HS-5 (cell line): ENCODE measurements around the gene CBLN4.

Experiments
- DNase-seq: peaks from one replicate; pipeline ENCODE4 v3.0.0-alpha.2; 2012; ENCODE audit warnings: low read depth

The CBLN4 gene

DNA sequence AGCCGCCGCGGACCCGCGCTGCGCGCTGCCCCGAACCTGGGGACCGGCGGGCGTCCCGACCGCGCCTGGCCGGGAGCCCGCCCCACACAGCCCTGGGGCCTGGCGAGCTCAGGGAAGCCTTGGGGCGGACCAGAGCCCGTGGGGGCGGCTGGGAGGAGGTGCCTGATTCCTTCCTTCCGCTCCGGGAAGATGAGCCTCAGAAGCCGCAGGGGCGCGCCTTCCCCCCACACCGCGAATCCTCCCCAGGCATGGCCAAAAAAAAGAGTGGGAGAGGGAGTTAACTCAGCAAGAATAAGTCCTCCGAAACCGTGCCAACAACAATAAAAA lies at the start of gene CBLN4:
TSS of gene CBLN4 (minus strand) at position 131 of the 327 bp plus-strand sequence. CDS start 1,348 bp downstream, outside the sequence.
- DNase-seq = no peak

DNA sequence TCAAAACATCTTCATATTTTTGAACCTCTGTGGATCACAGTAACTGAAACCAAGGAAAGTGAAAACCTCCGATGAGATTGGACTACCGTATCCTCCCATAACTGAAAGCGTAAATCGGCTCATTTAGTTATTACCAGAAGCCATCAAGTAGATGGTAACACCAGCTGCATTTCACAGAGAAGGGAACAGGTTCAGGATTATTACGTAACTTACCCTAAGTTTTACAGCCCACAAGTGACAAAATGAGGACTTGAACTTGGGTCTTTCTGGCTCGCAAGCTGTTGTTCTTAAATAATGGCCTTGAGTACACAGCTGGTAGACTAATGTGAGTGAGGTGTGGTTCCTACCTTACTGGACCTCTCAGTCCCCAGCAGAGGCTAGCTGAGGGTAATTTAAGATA lies 37.9 kb upstream of the CBLN4 start:
- no peak for DNase-seq

DNA sequence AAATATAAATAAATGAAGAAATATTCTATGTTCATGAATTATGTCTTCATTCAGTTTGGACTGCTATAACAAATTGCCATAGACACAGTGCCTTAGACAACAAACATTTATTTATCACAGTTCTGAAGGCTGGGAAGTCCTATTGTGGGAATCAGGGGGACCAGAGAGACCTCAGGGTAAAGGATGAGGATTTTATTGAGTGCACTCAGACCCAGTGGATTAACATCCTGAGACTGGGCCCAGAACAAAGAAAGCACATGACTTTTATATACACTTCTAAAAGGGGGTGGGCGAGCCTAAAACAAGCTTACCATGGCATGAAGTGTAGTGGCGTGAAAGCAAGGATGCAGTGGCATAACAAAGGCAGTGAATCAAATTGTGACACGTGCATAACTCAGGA lies 26.9 kb upstream of the CBLN4 start:
- DNase-seq = no peak

DNA sequence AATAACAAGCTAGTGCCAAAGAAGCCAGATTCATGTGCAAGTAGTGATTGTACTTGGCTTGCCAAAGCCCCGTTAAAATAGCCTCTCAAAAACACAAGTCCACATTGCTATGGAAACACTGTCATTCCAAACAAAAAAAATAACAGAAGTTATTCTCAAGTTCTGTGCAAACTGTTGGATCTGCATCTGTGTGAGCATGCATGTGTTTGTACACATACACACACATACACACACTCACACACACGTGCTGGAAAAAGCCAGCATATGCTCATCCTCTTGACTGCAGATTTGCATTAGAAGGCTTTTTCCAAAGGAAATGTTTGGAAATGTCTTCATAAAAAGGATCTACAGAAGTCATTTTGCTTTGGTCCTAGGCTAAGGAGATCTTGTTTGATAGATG lies 13.4 kb upstream of the CBLN4 start:
- no peak for DNase-seq

DNA sequence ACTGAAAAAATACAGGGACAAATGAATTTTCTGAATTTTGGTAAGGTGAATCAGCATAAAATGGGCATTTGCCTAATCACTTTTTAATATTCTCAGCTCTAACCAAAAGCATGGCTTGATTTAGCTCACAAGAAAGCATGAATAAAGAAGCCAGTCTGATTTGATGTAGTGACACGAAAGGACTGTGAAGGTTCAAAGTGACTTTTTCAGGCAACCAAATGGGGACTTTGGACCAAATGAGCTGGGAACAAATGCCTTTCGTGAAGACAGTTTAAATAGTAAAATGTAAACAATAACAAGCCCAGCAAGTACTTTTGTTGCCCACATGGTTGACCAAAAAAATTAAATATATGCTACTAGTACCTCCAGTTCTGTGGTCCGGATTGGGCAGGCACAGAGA lies 12.9 kb upstream of the CBLN4 start:
- no peak for DNase-seq

DNA sequence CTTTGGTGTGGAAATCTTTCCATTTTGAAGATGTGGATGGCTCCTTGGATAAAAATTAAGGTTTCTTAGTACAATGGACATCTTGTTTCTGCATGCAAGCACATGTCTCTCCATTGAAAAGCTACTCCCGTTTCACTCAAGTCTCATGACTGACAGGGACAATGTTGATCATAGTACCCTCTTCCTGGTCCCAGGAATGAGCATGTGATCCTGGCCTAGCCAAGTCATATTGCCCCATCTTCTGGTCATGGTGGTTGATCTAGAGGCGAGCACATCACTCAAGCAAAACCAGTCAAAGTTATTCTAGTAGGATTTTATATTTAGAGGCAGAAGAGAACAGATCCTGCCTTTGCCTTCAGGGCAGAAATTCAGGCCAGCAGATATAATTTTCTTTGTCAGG lies 12.2 kb upstream of the CBLN4 start:
- no peak for DNase-seq

DNA sequence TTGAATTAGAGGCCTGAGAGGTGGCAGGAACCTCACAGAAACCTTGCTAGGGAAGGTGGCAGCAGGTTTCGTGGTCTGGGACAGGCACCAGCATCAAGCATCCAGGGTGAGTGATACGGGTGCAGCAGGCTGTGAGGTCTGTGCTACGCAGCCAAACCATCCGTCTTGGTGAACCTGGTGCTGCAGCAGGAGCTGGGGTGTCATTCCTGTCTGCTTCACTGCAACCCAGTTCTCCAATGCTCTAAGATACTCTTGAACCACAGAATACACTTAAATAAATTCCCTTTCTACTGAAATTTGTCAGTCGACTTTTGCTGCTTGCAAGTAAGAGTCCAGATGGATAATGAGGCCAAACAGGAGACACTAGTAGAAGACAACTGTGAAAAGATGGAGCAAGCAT lies 9.7 kb upstream of the CBLN4 start:
- no peak for DNase-seq

DNA sequence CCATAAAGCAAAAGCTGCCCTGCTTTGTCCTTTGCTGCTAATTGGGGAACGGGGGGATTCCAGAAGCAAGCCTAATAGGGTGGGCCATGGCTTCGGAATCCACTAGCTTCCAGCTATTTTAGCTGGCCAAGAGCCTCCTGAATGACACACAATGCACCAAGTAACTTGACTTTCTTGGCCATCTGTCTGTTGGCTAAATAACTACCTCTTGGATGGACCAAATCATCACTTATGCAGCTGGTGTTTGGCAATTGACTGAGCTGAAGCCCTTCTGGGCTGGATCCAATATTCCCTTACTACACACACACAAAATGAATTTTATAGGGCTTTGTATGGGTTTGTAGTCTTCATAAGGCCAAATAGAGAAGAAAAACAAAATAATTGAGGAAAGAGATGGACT lies 8.8 kb upstream of the CBLN4 start:
- DNase-seq = no peak

DNA sequence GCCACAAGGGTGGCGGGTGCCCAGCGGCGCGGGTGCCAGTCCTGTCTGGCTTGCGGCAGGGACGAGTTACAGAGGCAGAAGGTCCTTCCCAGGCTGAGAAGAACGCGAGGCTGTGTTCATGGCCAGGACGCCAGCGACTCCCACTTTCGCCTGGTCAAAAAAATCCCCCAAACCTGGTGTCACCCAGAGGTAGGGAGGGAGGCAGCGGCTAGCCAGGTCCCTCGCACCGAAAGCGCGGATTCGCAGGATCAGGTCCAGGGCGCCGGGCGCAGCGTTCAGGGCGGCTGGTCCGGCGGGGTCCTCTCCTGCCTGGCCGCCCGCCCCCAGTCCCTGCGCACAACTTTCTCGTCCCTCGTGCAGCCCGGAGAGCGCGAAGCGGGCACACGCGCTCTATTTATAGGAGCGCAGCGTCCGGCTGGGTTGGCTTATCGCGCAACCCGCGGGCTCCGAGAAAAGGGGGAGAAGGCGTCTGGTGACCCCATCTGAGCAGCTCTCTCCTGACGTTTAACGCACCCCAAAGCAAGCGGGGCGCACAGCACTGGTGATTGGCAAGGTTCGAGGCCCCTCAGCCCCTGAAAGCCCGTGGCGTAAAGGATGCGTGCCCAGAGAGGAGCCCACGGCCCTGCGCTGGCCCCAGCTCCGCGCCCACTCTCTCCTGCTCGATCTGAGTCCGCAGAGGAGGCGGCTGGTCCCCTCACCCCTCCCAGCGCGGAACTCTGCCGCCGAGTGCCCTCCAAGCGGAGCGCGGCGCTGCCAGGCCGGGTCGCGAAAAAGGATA lies 519 bp downstream of the CBLN4 start:
- no peak for DNase-seq

DNA sequence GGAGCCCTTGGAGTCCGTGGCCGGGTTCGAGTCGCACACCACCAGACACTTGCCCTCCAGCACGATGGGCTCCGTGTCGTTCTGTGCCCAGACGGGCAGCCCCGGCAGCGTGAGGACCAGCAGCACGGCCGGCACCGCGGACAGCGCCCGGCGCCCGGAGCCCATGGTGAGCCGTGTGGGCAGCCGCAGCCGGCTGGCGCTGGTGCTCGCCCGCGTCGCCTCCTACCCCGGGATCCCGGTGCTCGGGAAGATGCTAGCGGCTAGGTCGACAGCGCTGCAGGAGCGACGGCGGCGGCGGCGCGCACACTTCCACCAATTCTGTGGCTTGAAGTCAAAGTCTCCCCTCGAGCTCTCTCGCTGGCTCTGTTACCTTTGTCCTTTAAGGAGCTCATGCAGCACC lies 1.3 kb downstream of the CBLN4 start:
- DNase-seq = no peak

DNA sequence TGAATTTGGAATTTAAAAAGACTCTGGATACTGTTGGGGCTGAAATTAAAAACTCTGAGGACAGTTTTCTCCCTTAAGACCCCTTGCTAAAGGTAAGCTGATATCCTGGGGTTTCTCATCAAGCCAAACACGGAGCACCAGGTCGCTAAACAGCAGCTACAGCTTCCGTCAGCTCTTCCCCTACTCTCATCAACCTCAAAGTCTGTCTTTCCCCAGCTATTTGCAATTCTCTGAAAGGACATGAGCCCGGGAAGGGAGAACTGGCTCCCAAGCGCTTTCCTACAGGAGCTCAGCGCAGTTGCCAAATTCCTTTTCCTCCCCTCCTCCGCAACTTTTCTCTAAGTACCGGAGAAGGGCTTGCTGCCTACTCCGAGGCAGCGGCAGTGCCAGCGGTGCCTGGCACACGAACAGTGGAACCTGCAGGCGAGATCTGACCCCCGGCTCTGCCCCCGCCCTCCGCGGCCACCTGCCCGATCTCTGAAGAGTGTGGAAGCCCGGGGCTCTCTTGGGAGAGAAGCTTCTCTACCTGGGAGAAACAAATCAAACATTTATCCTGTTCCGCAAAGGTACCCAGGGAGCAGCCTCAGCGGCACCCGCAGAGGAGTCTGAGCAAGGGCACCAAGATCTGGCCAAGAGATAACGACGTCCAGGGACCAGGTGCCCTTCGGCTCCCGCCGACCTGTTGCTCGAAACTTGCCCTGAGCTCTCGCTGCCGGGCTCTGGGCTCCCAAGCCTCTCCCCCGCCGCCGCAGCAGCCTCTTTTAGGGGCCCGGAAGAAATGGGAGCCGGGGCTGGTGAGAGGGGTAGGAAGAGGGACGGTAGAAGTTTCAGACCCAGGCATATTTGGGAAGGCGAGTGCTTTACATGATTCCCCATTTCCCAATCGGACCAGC lies 2.2 kb downstream of the CBLN4 start:
- no peak for DNase-seq

DNA sequence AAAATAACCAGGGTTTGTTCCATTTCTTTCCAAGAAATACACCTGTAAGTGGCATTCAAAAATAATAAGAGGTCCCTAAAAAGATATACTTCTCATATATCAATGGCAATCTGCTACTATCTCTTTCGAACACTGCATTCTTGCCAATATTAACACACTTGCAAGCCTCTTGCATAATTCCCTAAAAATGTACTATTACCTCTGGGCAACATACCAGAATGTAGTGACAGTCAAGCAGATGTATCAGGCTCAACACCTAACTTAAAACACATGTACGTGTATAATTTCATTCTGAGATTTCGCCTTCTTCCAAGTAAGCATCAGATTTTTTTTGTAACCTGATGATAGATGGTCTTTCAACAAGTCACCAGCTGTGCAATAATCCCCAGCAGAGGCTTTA lies 3.4 kb downstream of the CBLN4 start:
- no peak for DNase-seq

DNA sequence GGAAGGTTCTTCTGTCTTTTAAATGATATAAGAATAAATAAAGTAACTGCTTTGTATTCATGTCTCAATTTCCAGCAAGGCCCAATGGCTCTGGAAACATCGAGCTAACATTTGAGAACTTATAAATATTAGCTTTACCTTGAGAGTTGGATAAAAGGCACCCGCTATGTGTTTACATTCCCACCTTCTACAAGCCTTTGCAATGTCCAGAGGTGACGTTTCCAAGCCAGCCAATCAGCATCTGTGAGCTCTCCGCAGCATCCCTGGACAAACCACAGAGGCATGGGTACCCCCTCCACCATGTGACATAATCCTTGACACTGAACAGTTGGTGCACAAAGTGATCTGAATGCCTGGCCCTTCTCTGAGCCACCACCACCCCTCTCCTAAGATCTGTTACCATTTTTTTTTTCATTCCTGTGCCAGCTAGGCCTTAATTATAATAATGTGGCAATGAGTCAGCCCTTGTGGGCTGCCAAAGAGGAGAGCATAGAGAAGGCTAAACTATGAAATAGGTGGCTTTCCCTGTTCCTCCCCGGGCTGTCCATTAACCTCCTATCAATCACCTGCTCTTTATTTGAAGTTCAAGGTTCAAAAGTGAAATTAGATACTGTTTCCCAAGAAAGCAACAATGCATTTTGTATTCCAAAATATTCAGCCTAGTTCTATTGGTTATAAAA lies 4.1 kb downstream of the CBLN4 start:
- DNase-seq = no peak

DNA sequence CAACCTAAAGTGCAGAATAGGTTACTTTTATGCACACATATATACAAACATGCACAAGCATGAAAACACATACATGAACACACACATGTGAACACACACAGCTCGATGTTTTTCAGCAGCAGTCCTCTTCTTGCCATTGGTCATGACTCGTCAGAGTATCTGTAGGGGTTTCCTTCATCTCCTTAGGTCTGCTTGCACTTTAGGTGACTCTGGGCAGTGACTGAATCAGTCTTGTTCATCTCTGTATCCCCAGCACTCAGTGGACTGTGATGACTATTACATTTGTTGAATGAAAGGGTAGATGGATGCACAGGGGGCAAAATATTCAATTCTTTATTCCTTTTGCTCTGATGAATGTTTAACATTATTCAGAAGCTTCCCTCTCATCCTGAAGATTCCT lies 26.8 kb downstream of the CBLN4 start:
- no peak for DNase-seq

DNA sequence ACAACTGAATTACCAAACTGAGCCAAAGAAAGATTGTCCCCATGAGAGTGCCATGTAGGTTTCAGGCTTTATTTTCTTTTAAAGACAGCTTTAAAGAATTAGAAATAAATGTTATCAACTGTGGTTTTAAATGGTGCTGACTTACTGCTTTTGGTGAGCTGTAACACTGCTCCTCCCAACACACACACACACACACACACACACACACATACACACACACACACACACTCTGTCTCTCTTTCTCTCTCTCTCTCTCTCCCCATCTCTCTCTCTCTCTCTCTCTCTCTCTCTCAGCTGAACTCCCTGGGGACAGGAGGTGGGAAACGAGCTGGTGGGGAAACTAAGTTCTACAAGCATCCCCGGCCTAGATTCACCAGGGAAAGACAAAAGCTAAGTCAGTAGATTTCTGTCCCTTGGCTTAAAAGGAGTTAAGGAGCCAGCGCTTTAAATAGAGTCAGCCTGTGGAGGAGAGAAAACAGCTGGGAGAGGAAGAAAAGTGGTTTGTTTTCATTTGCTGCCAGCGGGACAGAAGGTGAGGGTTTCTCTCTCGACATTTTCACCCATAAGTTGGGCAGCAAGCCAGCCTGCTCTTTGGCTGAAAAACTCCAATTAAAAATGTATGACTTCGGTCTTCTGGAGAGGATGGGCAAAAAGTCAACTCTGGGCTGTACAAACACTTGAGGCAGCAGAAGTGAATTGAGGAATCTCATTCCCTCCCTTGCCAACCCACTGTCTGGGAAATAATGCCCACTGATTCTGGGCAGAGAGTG lies 27.4 kb downstream of the CBLN4 start:
- DNase-seq = no peak

DNA sequence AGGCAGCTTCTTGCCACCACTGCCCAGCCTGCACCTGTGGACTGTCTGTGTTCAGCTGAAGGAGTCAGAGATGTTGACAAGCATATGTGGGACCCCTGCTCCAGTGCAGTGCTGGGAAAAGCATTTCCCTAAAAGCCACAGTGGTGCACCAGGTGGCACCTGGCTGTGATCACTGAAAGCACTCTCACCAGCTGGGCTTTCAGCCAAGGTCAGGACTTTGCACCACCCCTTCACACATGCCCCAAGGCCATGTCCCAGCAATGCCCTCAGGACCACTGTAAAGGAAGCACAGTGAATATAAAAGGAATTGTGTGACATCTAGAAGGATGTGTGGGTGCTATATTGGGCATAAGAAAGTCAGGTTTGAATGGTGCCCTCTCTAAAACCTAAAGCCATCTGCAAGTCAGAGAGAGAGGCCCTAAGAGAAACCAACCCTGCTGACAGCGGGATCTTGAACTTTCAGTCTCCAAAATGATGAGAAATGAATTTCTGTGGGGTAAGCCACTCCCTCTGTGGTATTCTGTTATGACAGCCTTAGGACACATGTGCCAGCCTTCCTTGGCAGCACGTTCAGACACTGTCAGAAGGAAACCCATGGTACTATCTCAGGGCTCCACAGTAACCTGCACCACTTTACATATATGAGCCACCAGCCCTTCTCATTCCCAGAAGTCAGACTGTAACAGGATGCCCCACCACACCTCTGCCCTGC lies 30.7 kb downstream of the CBLN4 start:
- no peak for DNase-seq

DNA sequence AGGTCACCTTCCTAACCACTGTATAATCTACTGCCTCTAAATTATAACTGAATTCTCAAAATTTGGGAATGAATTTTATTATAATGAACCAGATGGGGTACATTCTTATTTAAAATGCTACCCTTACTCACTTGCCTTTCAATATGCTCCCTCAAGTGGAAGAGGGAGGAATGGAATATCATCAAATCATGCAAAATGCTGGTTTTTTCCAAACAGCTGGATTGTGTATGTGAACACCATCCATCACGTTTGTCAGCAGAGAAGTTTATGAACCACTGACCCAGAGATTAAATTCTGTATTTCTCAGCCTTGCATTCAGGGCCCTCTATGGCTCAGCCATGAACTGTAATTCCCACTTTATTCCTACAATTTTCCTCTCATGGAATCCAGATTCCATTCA lies 40.5 kb downstream of the CBLN4 start:
- DNase-seq = no peak

DNA sequence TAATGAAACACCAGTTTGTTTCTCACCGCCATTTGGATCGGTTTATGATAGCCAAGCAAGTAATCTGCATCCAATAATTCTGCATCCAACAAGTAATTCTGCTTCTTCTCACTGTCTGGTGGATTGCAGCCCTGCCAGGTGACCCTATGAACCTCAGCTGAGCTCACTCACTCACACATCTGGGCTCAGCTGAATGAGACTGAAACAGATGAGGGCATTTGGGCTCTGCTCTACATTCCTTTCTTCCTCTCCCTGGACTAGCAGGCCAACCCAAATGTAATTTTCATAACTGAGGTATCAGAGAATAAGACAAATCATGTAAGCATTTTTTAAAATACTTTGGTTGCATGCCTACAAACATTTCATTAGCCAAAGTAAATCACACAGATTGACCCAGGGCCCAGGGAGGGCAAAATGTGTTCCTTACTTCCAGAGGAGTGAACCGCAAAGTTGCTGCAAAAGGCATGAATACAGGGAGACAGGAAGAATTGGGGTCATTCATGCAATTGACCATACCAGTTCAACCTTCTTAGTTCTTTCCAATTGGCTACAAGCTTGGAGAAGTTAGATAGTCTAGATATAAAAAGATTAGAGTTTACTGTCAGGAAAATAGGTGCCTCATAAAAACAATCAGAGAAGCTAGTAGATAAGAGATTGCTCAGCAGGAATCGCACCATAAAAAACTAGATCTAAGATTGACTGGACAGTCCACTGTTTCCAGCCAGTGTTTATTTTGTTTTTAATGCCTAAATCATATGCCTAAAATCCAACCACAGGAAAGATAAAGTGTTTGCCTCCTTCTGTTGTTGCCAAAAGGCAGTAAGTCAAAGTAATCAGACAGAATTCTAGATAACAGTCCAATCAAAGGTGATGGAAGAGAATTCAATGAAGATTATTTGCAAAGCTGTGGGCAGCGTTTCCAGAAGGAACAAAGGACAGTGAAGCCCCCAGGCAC lies 43.7 kb downstream of the CBLN4 start:
- no peak for DNase-seq

DNA sequence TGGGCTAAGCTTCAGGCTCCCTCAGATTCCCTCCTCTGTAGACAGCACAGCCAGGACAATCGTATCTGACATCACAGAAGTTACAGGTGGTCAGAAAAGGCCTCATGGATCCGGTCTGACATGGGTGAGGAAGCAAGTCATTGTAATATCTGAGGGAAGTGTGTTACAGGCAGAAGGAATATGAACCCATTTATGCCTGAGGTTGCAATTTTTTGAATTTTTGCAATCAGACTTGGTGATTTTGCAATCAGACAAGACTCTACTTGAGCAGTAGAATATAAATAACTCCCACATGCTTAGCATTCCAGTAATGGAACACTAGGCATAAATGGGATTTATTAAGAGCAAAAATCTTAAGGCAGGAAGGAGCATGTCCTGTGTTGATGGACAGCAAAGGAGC lies 52.1 kb downstream of the CBLN4 start:
- DNase-seq = no peak

DNA sequence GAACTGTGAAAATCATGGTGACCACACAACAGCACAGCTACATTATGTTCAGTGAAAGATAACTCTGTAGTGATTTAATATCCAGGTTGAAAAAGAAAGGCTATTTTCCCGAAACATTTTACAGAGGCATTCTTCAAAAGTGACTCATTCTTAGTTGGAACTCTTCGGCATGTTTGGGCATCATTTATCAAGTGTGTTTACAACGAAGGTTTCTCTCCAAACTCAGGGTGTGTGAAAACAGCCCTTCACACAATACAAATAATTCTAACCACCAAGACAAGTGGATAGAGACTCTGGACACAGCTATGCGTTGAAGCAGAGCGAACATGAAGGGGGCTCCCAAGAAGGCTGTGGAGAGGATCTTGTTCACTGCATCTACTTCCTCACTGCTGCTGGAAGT lies 57.6 kb downstream of the CBLN4 start:
- no peak for DNase-seq
